Measurements from ENCODE around the gene SOX2. TPM values are rescaled to one million over a fixed set of nuclear protein-coding genes. Genes with fewer than 3 reads are reported as not detected.

The SOX2 gene
- total RNA-seq, 1 donor: not detected

DNA sequence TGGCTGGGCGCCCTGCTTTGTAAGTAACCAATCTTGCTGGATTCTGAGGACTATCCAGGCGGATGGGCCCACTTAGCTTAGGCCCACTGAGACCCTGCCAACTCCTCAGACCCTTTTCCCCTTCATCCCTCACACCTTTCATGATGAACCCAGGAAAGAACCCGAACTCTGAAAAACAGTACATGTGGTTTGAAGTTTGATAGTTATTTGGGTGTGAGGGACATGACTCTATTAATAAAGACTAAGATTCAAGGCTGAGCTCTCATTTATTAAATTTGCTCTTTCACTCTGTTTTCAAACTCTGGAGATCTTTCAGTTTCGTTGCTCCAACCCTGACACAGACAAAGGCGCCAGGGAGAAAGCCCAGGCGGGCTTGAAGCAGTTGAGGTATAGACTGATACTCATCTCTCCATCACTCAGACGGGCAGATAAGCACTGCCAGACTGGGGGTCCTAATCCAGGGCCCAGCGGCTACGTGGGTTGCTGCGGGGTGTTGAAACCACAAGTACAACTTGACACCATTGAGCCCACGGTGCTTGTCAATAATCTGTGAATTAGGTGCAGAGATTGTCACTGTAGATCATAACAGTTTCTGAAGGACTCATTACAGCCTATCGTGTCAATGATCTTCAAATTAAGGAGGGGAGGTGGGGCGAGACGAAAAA is 7.2 kb upstream of the SOX2 start:
- Histone ChIP-seq H3K79me2 (ENCODE audit: insufficient read depth, low read length) (no peaks in the 10 kb centered on the region), H3K4me1 (ENCODE audit: insufficient read depth, low read length) (peaks cover 5% of the 10 kb centered on the region), H4K20me1 (ENCODE audit: insufficient read depth, low read length) (no peaks in the 10 kb centered on the region), H3K27ac (ENCODE audit: low read depth, low read length) (no peak overlapping the region), H3K9me3 (ENCODE audit: low read depth, low read length) (no peaks in the 10 kb centered on the region), H3K4me3 (ENCODE audit: insufficient read depth, low read length) (no peak overlapping the region), H3K4me2 (ENCODE audit: insufficient read depth, low read length) (peak overlapping the region; percentile 29), H3K27me3 (ENCODE audit: insufficient read depth, low read length) (peaks cover 73% of the 10 kb centered on the region), H3K36me3 (ENCODE audit: insufficient read depth, low read length) (no peaks in the 10 kb centered on the region), H2AFZ (ENCODE audit: low read length) (no peak overlapping the region)
- DNase-seq (ENCODE audit: insufficient read length, low spot score, missing footprints): no peak
- TF ChIP-seq, protein P1, sequence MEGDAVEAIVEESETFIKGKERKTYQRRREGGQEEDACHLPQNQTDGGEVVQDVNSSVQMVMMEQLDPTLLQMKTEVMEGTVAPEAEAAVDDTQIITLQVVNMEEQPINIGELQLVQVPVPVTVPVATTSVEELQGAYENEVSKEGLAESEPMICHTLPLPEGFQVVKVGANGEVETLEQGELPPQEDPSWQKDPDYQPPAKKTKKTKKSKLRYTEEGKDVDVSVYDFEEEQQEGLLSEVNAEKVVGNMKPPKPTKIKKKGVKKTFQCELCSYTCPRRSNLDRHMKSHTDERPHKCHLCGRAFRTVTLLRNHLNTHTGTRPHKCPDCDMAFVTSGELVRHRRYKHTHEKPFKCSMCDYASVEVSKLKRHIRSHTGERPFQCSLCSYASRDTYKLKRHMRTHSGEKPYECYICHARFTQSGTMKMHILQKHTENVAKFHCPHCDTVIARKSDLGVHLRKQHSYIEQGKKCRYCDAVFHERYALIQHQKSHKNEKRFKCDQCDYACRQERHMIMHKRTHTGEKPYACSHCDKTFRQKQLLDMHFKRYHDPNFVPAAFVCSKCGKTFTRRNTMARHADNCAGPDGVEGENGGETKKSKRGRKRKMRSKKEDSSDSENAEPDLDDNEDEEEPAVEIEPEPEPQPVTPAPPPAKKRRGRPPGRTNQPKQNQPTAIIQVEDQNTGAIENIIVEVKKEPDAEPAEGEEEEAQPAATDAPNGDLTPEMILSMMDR (IDR thresholded peaks at IDR 0.05; ENCODE audit: extremely low read depth, low read depth, low read length): no peak

GRCh38 chr3:181705086-181705480 is 6.6 kb upstream of the SOX2 start:
- H3K9me3 ChIP-seq (ENCODE audit: low read depth, low read length): no peaks in the 10 kb centered on the region
- no peak overlapping the region for H2AFZ ChIP-seq (ENCODE audit: low read length)
- peaks cover 73% of the 10 kb centered on the region for H3K27me3 ChIP-seq (ENCODE audit: insufficient read depth, low read length)
- DNase-seq (ENCODE audit: insufficient read length, low spot score, missing footprints): no peak
- H3K79me2 ChIP-seq (ENCODE audit: insufficient read depth, low read length): no peaks in the 10 kb centered on the region
- no peaks in the 10 kb centered on the region for H4K20me1 ChIP-seq (ENCODE audit: insufficient read depth, low read length)
- H3K27ac ChIP-seq (ENCODE audit: low read depth, low read length): no peak overlapping the region
- H3K4me2 ChIP-seq (ENCODE audit: insufficient read depth, low read length): no peak overlapping the region
- peaks cover 4% of the 10 kb centered on the region for H3K4me1 ChIP-seq (ENCODE audit: insufficient read depth, low read length)
- TF ChIP-seq, protein P1 (IDR thresholded peaks at IDR 0.05; ENCODE audit: extremely low read depth, low read depth, low read length): no peak
- H3K36me3 ChIP-seq (ENCODE audit: insufficient read depth, low read length): no peaks in the 10 kb centered on the region
- no peak overlapping the region for H3K4me3 ChIP-seq (ENCODE audit: insufficient read depth, low read length)

DNA sequence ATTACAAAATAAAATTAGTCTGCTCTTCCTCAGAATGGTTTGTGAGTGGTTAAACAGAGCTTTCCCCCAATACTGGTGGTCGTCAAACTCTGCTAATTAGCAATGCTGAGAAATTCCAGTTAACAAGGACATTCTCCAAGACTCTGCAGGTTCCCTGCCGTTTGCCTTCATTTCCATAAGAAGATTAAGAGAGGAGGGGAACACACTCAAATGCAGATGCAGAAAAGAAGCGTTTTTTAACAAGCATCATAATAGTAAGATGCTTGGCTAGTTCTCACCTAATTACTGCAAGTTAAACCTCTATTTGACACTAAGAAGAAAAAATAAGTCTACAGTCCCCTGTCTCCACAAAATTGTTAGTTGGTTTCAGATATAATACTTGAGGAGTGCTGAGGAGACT is 3.7 kb upstream of the SOX2 start:
- TF ChIP-seq, protein P1 (IDR thresholded peaks at IDR 0.05; ENCODE audit: extremely low read depth, low read depth, low read length): no peak
- H3K4me3 ChIP-seq (ENCODE audit: insufficient read depth, low read length): no peak overlapping the region
- no peak for DNase-seq (ENCODE audit: insufficient read length, low spot score, missing footprints)
- H3K27ac ChIP-seq (ENCODE audit: low read depth, low read length): no peak overlapping the region
- H2AFZ ChIP-seq (ENCODE audit: low read length): no peak overlapping the region
- H3K4me1 ChIP-seq (ENCODE audit: insufficient read depth, low read length): peaks cover 7% of the 10 kb centered on the region
- no peaks in the 10 kb centered on the region for H3K36me3 ChIP-seq (ENCODE audit: insufficient read depth, low read length)
- H4K20me1 ChIP-seq (ENCODE audit: insufficient read depth, low read length): no peaks in the 10 kb centered on the region
- H3K27me3 ChIP-seq (ENCODE audit: insufficient read depth, low read length): peaks cover 84% of the 10 kb centered on the region
- H3K9me3 ChIP-seq (ENCODE audit: low read depth, low read length): no peaks in the 10 kb centered on the region
- no peaks in the 10 kb centered on the region for H3K79me2 ChIP-seq (ENCODE audit: insufficient read depth, low read length)
- H3K4me2 ChIP-seq (ENCODE audit: insufficient read depth, low read length): no peak overlapping the region

DNA sequence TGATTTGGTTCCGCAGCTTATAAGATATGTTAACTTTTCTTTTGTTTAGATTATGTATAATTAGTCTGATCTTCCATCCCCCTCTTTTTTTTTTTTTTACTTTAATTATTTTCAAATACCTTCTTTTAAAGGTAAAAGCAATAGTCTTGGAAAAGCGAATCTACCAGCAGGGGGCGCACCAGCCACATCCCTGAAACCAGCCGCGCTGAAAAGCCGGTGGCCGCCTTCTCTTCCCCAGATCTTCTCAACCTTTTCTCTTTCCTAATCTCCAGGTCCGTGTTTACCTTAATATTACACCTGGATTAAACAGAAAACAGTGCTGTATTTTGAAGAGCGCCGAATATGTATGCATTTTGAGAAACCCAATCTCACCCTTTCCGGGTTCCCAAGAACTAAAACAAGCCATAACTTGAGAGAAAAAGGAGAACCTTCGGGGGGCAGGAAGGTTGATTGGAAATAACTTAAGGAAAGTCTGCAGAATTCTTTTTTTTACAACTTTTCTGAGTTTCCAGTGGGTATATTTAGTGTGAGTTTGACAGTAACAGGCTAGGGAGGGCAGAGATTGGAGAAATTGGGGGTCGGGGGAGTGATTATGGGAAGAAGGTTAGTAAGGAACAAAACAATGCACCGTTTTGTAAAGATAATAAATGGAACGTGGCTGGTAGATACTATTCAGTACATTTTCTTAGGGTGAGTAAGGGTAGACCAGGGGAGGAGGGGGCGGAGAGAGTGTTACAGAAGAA is 2.0 kb upstream of the SOX2 start:
- no peak overlapping the region for H2AFZ ChIP-seq (ENCODE audit: low read length)
- H3K36me3 ChIP-seq (ENCODE audit: insufficient read depth, low read length): no peaks in the 10 kb centered on the region
- peaks cover 7% of the 10 kb centered on the region for H3K4me1 ChIP-seq (ENCODE audit: insufficient read depth, low read length)
- peaks cover 83% of the 10 kb centered on the region for H3K27me3 ChIP-seq (ENCODE audit: insufficient read depth, low read length)
- H3K9me3 ChIP-seq (ENCODE audit: low read depth, low read length): no peaks in the 10 kb centered on the region
- TF ChIP-seq, protein P1 (IDR thresholded peaks at IDR 0.05; ENCODE audit: extremely low read depth, low read depth, low read length): peak; percentile 86
- H3K4me2 ChIP-seq (ENCODE audit: insufficient read depth, low read length): peak overlapping the region; percentile 45
- no peak overlapping the region for H3K4me3 ChIP-seq (ENCODE audit: insufficient read depth, low read length)
- H4K20me1 ChIP-seq (ENCODE audit: insufficient read depth, low read length): no peaks in the 10 kb centered on the region
- no peak overlapping the region for H3K27ac ChIP-seq (ENCODE audit: low read depth, low read length)
- DNase-seq (ENCODE audit: insufficient read length, low spot score, missing footprints): peak; percentile 91
- H3K79me2 ChIP-seq (ENCODE audit: insufficient read depth, low read length): no peaks in the 10 kb centered on the region

All from osteoblast (primary cell).